ENCODE measurements around the gene MRM3.
"Not testable (repeated sequence)": the region's sequence is repeated elsewhere in the genome, so short reads cannot be mapped to it uniquely, and the experiment has no call there.

- TF ChIP-seq CTCF, POLR2A (IDR thresholded peaks at IDR 0.05): not testable (repeated sequence)
These were observed 33.5 kb upstream of the MRM3 start for GRCh38 chr17:748604-749003.
